Measurements from ENCODE around the gene ISYNA1. TPM values are rescaled to one million over a fixed set of nuclear protein-coding genes. Genes with fewer than 3 reads are reported as not detected.

The ISYNA1 gene
- polyA plus RNA-seq, 3 donors: 3.7 TPM; not detected in 2

DNA sequence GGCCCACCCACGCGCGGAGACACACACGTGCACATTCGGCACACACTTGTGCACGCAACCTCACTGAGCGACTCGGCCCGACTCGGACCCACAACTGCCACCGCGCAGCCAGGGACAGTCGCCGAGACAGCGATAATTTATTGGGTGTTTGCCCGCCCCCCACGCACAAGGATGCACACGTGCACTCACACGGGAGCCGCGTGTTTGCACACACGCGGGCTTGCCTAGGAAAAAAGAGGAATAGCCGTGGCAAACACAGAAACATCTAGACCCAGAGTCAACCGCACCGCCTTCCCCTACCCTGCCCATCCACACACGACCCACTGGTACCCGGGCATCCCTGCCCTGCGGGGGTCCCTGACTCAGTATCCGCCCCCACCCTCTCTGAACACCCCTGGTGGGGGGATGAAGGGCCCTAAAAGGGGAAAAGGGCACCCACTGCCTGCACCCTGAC, 19.9 kb downstream of the ISYNA1 start:
- H3K27ac Mint-ChIP-seq: peak overlapping the region; percentile 93 to 100 (median 97)
- Histone ChIP-seq H3K4me2 (replicated peaks; ENCODE audit: extremely low read depth, low read length, poor library complexity, severe bottlenecking) (peak overlapping the region; percentile 91), H3K9me3 (replicated peaks in 1 of 2; ENCODE audit: control insufficient read depth in 1 of 2, insufficient read depth in 1 of 2, low read length in 2 of 2) (no peaks in the 10 kb centered on the region), H3K27ac (ENCODE audit: low read depth in 1 of 2, low read length in 2 of 2) (peak overlapping the region; percentile 99), H3K79me2 (ENCODE audit: insufficient read depth, low read length) (peaks cover 34% of the 10 kb centered on the region), H3K4me3 (replicated peaks in 1 of 3; ENCODE audit: low read depth in 2 of 3, low read length in 3 of 3) (peak overlapping the region in 2 of 3 experiments; percentile 41 to 74), H3K27me3 (ENCODE audit: control insufficient read depth in 2 of 2, insufficient read depth in 2 of 2, low read length in 2 of 2) (no peaks in the 10 kb centered on the region), H3K36me3 (replicated peaks in 1 of 2; ENCODE audit: control insufficient read depth in 1 of 2, insufficient read depth in 2 of 2, low read length in 2 of 2) (no peaks in the 10 kb centered on the region), H2AFZ (ENCODE audit: insufficient read depth, low read depth, low read length, poor library complexity, severe bottlenecking) (peak overlapping the region; percentile 63), H3K4me1 (ENCODE audit: control insufficient read depth in 1 of 2, insufficient read depth in 2 of 2, low read length in 2 of 2) (peaks cover 70 to 90% of the 10 kb centered on the region in 2 donors), H3K9ac (ENCODE audit: insufficient read depth, low read length, poor library complexity, severe bottlenecking) (peak overlapping the region; percentile 90), H4K20me1 (ENCODE audit: insufficient read depth, low read length) (peaks cover 31% of the 10 kb centered on the region)
- H3K4me3 Mint-ChIP-seq: peak overlapping the region; percentile 78 to 85
- no peak for TF ChIP-seq CTCF (IDR thresholded peaks at IDR 0.05)
- peaks cover 77% of the 10 kb centered on the region for H3K4me1 Mint-ChIP-seq
- WGBS (ENCODE audit: insufficient coverage): 4% methylated on average over 25 of the region's 30 CpGs
- H3K27me3 Mint-ChIP-seq (ENCODE audit: low read depth in 3 of 3): peaks cover 0 to 4% (median 0%) of the 10 kb centered on the region in 3 donors
- intact Hi-C loops (cut with micrococcal nuclease): loop anchor here (2.0 to 10.0 kb wide), 4 partner anchors 25 to 213 kb away; partner anchors contain the start of genes IQCN (in 2 of the 2) and RAB3A (in 1 of the 2)
- H3K36me3 Mint-ChIP-seq: peaks cover 5 to 16% of the 10 kb centered on the region in 2 donors
- peak; percentile 51 to 61 (median 55) for DNase-seq
- H3K9me3 Mint-ChIP-seq: peaks cover 0 to 3% (median 0%) of the 10 kb centered on the region in 7 donors

DNA sequence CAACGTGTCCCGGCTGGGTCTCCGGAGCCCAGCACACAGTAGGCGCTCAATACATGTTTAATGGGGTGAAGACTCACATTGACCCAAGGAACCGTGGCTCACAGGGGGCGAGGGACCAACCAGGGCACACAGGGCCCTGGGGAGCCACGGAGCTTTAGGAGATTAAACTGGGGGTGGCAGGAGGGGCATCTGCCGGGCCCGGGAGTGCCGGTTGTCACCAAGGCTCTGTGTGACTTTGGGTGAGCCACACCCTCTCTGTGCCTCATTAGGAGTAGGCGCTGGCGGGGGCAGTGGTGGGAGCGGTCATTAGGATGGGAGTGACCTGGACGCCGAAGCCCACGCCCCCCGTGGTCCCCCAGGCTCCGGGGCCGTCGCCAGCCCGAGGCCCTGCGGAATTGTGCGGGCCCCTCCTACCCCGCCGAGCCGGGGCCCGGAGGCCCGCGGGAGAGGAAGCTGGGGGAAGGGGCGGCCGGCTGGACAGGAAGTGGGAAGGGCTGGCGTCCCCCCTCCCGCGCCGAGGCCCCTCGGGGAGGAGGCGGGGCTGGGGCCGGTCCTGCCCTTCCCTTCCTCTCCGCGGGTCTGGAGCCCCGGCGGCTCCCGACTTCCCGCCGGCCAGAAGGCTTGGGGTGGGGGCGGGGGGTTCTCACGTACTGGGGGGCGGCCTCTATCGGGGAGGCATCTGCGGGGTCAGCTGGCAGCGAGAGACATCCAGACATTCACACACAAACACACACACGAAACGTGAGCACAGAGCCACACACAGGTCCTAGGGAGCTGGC, 20.5 kb downstream of the ISYNA1 start:
- under 1% methylated on average over 29 of the region's 53 CpGs for WGBS (ENCODE audit: insufficient coverage)
- Mint-ChIP-seq H3K4me3 (peak overlapping the region; percentile 79 to 90), H3K9me3 (peaks cover 0 to 3% (median 0%) of the 10 kb centered on the region in 7 donors), H3K27me3 (ENCODE audit: low read depth in 3 of 3) (peaks cover 0 to 4% (median 1%) of the 10 kb centered on the region in 3 donors), H3K27ac (peak overlapping the region; percentile 99 to 100 (median 100)), H3K36me3 (peaks cover 0 to 10% of the 10 kb centered on the region in 2 donors), H3K4me1 (peaks cover 71% of the 10 kb centered on the region)
- Histone ChIP-seq H3K9ac (ENCODE audit: insufficient read depth, low read length, poor library complexity, severe bottlenecking) (peak overlapping the region; percentile 90), H3K9me3 (replicated peaks in 1 of 2; ENCODE audit: control insufficient read depth in 1 of 2, insufficient read depth in 1 of 2, low read length in 2 of 2) (no peaks in the 10 kb centered on the region), H4K20me1 (ENCODE audit: insufficient read depth, low read length) (peaks cover 25% of the 10 kb centered on the region), H3K4me2 (replicated peaks; ENCODE audit: extremely low read depth, low read length, poor library complexity, severe bottlenecking) (peak overlapping the region; percentile 91), H3K36me3 (replicated peaks in 1 of 2; ENCODE audit: control insufficient read depth in 1 of 2, insufficient read depth in 2 of 2, low read length in 2 of 2) (no peaks in the 10 kb centered on the region), H3K27me3 (ENCODE audit: control insufficient read depth in 2 of 2, insufficient read depth in 2 of 2, low read length in 2 of 2) (no peaks in the 10 kb centered on the region), H3K79me2 (ENCODE audit: insufficient read depth, low read length) (peaks cover 28% of the 10 kb centered on the region), H3K4me3 (replicated peaks in 1 of 3; ENCODE audit: low read depth in 2 of 3, low read length in 3 of 3) (peak overlapping the region; percentile 23 to 74 (median 56)), H3K4me1 (ENCODE audit: control insufficient read depth in 1 of 2, insufficient read depth in 2 of 2, low read length in 2 of 2) (peaks cover 68 to 85% of the 10 kb centered on the region in 2 donors), H3K27ac (ENCODE audit: low read depth in 1 of 2, low read length in 2 of 2) (peak overlapping the region; percentile 99), H2AFZ (ENCODE audit: insufficient read depth, low read depth, low read length, poor library complexity, severe bottlenecking) (peak overlapping the region; percentile 49)
- no peak for TF ChIP-seq CTCF (IDR thresholded peaks at IDR 0.05)
- intact Hi-C loops (cut with micrococcal nuclease): loop anchor here (2.0 to 10.0 kb wide), 4 partner anchors 25 to 213 kb away; partner anchors contain the start of genes IQCN (in 2 of the 2) and RAB3A (in 1 of the 2)
- peak; percentile 69 to 86 (median 83) for DNase-seq
